Measurements from ENCODE around the gene LYZL4. TPM values are rescaled to one million over a fixed set of nuclear protein-coding genes. Genes with fewer than 3 reads are reported as not detected.
A peak's percentile ranks its signal among the peaks of the same experiment; 100 is the strongest.

Gene LYZL4
- total and polyA plus RNA-seq, 2 of the 13 experiments (the other 11 are each of a cell fraction or from before 2014, with no cell fraction given) = not detected

DNA sequence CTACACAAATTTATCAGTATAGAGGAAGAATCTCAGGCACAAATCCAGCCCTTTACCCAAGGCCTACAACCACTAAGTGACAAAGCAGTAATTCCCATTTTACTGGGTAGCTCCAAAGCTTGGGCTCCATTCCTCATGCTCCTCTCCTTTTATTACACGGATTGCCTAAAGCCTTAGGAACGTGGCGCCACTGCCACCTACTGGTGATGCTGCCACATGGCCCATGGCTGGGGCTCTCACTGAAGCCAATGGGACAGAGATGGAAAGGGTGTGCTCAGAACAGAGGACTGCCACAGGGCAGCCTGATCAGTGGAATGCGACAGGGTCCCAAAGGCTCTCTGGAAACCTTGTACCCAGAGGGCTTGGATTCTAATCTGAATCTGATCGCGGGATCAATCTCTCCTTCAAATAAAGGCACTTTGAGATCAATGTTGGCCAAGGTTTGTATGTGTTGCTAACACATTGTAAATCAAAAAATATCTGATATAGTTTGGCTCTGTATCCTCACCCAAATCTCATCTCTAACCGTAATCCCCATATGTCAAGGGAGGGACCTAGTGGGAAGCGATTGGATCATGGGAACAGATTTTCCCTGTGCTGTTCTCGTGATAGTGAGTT lies 33.5 kb upstream of the LYZL4 start:
- no peaks in the 10 kb centered on the region for H3K27me3 ChIP-seq (ENCODE audit: control insufficient read depth in 1 of 2, insufficient read depth in 2 of 2, low read length in 2 of 2)
- ATAC-seq (peak; percentile 99), DNase-seq (ENCODE audit: low spot score) (peak; percentile 70), FAIRE-seq (peak; percentile 84)
- in situ Hi-C loops (cut with HindIII; ENCODE audit: extremely low pct_ligation_motif_present, low pct_unique_long_range_greater_than_20kb) (loop anchor here (5.0 to 25.0 kb wide), 3 partner anchors 101 to 332 kb away; no protein-coding TSS in a partner anchor), intact Hi-C loops (cut with micrococcal nuclease; ENCODE audit: unreplicated experiment) (loop anchor here (1.0 to 5.0 kb wide), 3 partner anchors 93 to 214 kb away; no protein-coding TSS in a partner anchor)
- H3K4me3 ChIP-seq (replicated peaks in 1 of 3; ENCODE audit: insufficient read depth in 1 of 3, low read depth in 2 of 3, low read length in 3 of 3) = no peak overlapping the region
- POLR2A ChIA-PET = no interaction called here
- H3K9ac ChIP-seq (ENCODE audit: insufficient read depth, low read depth, low read length) = no peak overlapping the region
- no peaks in the 10 kb centered on the region for H3K9me3 ChIP-seq (ENCODE audit: low read length)
- CTCF ChIA-PET (ENCODE audit: low intra/inter-chr PET ratio, low total read pairs) = interaction anchor here (1.2 to 4.3 kb wide), 3 partner anchors 11 to 213 kb away, joined by 3 to 65 read pairs (median 25); no protein-coding TSS in a partner anchor
- H3K27ac ChIP-seq (ENCODE audit: extremely low read length, insufficient read depth, low read length) = no peak overlapping the region
- no peaks in the 10 kb centered on the region for H3K79me2 ChIP-seq (ENCODE audit: insufficient read depth, low read length)
- no peaks in the 10 kb centered on the region for H3K4me1 ChIP-seq (ENCODE audit: insufficient read depth, low read length)
- no peaks in the 10 kb centered on the region for H3K36me3 ChIP-seq (replicated peaks in 1 of 2; ENCODE audit: control insufficient read depth in 1 of 2, insufficient read depth in 2 of 2, low read length in 2 of 2)
- H2AFZ ChIP-seq (ENCODE audit: low read length) = no peak overlapping the region
- H3K4me2 ChIP-seq (ENCODE audit: low read depth, low read length) = no peak overlapping the region
- no TSS peak for BruUV-seq (replicated peaks)
- WGBS (ENCODE audit: low lambda C conversion rate) = 22% methylated on average over 7 of the region's 9 CpGs
- no peaks in the 10 kb centered on the region for H4K20me1 ChIP-seq (ENCODE audit: insufficient read depth, low read length)
- TF ChIP-seq ZNF883 (CRISPR knock-in tag; IDR thresholded peaks at IDR 0.05; ENCODE audit: not compliant biosample characterization) = no peak
- TF ChIP-seq GATAD1 (CRISPR knock-in tag; IDR thresholded peaks at IDR 0.05) = peak; percentile 50; the same call in 1 of the 2 replicates
- TF ChIP-seq, protein P1, sequence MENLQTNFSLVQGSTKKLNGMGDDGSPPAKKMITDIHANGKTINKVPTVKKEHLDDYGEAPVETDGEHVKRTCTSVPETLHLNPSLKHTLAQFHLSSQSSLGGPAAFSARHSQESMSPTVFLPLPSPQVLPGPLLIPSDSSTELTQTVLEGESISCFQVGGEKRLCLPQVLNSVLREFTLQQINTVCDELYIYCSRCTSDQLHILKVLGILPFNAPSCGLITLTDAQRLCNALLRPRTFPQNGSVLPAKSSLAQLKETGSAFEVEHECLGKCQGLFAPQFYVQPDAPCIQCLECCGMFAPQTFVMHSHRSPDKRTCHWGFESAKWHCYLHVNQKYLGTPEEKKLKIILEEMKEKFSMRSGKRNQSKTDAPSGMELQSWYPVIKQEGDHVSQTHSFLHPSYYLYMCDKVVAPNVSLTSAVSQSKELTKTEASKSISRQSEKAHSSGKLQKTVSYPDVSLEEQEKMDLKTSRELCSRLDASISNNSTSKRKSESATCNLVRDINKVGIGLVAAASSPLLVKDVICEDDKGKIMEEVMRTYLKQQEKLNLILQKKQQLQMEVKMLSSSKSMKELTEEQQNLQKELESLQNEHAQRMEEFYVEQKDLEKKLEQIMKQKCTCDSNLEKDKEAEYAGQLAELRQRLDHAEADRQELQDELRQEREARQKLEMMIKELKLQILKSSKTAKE (CRISPR knock-in tag; IDR thresholded peaks at IDR 0.05; ENCODE audit: borderline replicate concordance) = no peak
- no peak for TF ChIP-seq SMAD9 (CRISPR knock-in tag; IDR thresholded peaks at IDR 0.05)
- TF ChIP-seq SIN3A (IDR thresholded peaks at IDR 0.05; ENCODE audit: borderline replicate concordance, low read depth, low read length) = no peak
- no peak for TF ChIP-seq SRY (CRISPR knock-in tag; IDR thresholded peaks at IDR 0.05)
- TF ChIP-seq YEATS2 (CRISPR knock-in tag; IDR thresholded peaks at IDR 0.05; ENCODE audit: borderline replicate concordance) = peak; percentile 44; the same call in 1 of the 2 replicates
- TF ChIP-seq MBNL3 (CRISPR knock-in tag; conservative IDR thresholded peaks at IDR 0.05) = no peak
- TF ChIP-seq TCF12 (IDR thresholded peaks at IDR 0.05) = no peak
- no peak for TF ChIP-seq TCF12 (CRISPR knock-in tag; IDR thresholded peaks at IDR 0.05)
- TF ChIP-seq, protein P2, sequence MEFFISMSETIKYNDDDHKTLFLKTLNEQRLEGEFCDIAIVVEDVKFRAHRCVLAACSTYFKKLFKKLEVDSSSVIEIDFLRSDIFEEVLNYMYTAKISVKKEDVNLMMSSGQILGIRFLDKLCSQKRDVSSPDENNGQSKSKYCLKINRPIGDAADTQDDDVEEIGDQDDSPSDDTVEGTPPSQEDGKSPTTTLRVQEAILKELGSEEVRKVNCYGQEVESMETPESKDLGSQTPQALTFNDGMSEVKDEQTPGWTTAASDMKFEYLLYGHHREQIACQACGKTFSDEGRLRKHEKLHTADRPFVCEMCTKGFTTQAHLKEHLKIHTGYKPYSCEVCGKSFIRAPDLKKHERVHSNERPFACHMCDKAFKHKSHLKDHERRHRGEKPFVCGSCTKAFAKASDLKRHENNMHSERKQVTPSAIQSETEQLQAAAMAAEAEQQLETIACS (CRISPR knock-in tag; IDR thresholded peaks at IDR 0.05) = no peak
- TF ChIP-seq, protein P3, sequence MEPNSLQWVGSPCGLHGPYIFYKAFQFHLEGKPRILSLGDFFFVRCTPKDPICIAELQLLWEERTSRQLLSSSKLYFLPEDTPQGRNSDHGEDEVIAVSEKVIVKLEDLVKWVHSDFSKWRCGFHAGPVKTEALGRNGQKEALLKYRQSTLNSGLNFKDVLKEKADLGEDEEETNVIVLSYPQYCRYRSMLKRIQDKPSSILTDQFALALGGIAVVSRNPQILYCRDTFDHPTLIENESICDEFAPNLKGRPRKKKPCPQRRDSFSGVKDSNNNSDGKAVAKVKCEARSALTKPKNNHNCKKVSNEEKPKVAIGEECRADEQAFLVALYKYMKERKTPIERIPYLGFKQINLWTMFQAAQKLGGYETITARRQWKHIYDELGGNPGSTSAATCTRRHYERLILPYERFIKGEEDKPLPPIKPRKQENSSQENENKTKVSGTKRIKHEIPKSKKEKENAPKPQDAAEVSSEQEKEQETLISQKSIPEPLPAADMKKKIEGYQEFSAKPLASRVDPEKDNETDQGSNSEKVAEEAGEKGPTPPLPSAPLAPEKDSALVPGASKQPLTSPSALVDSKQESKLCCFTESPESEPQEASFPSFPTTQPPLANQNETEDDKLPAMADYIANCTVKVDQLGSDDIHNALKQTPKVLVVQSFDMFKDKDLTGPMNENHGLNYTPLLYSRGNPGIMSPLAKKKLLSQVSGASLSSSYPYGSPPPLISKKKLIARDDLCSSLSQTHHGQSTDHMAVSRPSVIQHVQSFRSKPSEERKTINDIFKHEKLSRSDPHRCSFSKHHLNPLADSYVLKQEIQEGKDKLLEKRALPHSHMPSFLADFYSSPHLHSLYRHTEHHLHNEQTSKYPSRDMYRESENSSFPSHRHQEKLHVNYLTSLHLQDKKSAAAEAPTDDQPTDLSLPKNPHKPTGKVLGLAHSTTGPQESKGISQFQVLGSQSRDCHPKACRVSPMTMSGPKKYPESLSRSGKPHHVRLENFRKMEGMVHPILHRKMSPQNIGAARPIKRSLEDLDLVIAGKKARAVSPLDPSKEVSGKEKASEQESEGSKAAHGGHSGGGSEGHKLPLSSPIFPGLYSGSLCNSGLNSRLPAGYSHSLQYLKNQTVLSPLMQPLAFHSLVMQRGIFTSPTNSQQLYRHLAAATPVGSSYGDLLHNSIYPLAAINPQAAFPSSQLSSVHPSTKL (CRISPR knock-in tag; IDR thresholded peaks at IDR 0.05) = no peak
- TF ChIP-seq ZNF205 (CRISPR knock-in tag; IDR thresholded peaks at IDR 0.05) = 0 out of 2 replicates have a peak, but pooled peaks have one; percentile 54
- TF ChIP-seq ETV6 (CRISPR knock-in tag; conservative IDR thresholded peaks at IDR 0.05) = no peak
- TF ChIP-seq, protein P4, sequence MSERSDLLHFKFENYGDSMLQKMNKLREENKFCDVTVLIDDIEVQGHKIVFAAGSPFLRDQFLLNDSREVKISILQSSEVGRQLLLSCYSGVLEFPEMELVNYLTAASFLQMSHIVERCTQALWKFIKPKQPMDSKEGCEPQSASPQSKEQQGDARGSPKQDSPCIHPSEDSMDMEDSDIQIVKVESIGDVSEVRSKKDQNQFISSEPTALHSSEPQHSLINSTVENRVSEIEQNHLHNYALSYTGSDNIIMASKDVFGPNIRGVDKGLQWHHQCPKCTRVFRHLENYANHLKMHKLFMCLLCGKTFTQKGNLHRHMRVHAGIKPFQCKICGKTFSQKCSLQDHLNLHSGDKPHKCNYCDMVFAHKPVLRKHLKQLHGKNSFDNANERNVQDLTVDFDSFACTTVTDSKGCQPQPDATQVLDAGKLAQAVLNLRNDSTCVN (CRISPR knock-in tag; IDR thresholded peaks at IDR 0.05; ENCODE audit: borderline replicate concordance) = 0 out of 2 replicates have a peak, but pooled peaks have one; percentile 58
- no peak for TF ChIP-seq HNRNPL (IDR thresholded peaks at IDR 0.05; ENCODE audit: low read depth, low read length)

All from HepG2 (cell line).